D341Med (cell line): ENCODE data around the gene CREB5.

Experiments
- DNase-seq: peaks from one replicate; pipeline ENCODE4 v3.0.0; 2012; ENCODE audit warnings: low spot score

Gene CREB5

GRCh38 chr7:28516390-28517172 is 104.3 kb downstream of the CREB5 start:
- DNase-seq: no peak

- no peak for DNase-seq
Observed at GRCh38 chr7:28517206-28517605, 104.9 kb downstream of the CREB5 start.

- DNase-seq: no peak
Observed at GRCh38 chr7:28517606-28518005, 105.3 kb downstream of the CREB5 start.

GRCh38 chr7:28520074-28521015 is 108.0 kb downstream of the CREB5 start:
- no peak for DNase-seq

GRCh38 chr7:28524978-28525377 is 112.7 kb downstream of the CREB5 start:
- DNase-seq: no peak

- DNase-seq: no peak
Observed at GRCh38 chr7:28528899-28529298, 116.6 kb downstream of the CREB5 start.

- DNase-seq: no peak
Observed at GRCh38 chr7:28529755-28530154, 117.4 kb downstream of the CREB5 start.

- no peak for DNase-seq
Observed at GRCh38 chr7:28530175-28530802, 118.0 kb downstream of the CREB5 start.

- no peak for DNase-seq
Observed at GRCh38 chr7:28530803-28531175, 118.5 kb downstream of the CREB5 start.

GRCh38 chr7:28531291-28531690 is 119.0 kb downstream of the CREB5 start:
- DNase-seq: no peak

GRCh38 chr7:28532181-28532580 is 119.9 kb downstream of the CREB5 start:
- no peak for DNase-seq

- DNase-seq: no peak
Observed at GRCh38 chr7:28533267-28533666, 120.9 kb downstream of the CREB5 start.

GRCh38 chr7:28533731-28534531 is 121.6 kb downstream of the CREB5 start:
- no peak for DNase-seq

GRCh38 chr7:28536259-28536658 is 123.9 kb downstream of the CREB5 start:
- peak; percentile 32 for DNase-seq

GRCh38 chr7:28539289-28539981 is 127.1 kb downstream of the CREB5 start:
- no peak for DNase-seq

GRCh38 chr7:28542410-28542809 is 130.1 kb downstream of the CREB5 start:
- no peak for DNase-seq

- no peak for DNase-seq
Observed at GRCh38 chr7:28544453-28545117, 132.3 kb downstream of the CREB5 start.

GRCh38 chr7:28546067-28546466 is 133.7 kb downstream of the CREB5 start:
- no peak for DNase-seq

- no peak for DNase-seq
Observed at GRCh38 chr7:28547115-28547514, 134.8 kb downstream of the CREB5 start.

- DNase-seq: no peak
Observed at GRCh38 chr7:28548416-28548815, 136.1 kb downstream of the CREB5 start.

GRCh38 chr7:28549998-28550397 is 137.7 kb downstream of the CREB5 start:
- no peak for DNase-seq
